Body of pancreas (tissue), 4 donors: Measurements from ENCODE around the gene EIF4E1B.

Source experiments
- POLR2A ChIP-seq, 3 donors: fragments of 450-650 bp; IDR thresholded peaks; one replicate each; pipeline ENCODE4 v1.6.1; 2016; ENCODE audit warnings: antibody characterized with exemption in 3 of 3, mild to moderate bottlenecking in 2 of 3
- TF ChIP-seq, protein P1 (sequence below), 7 experiments: fragments of 450-650 bp in 4 of 7; fragments of 200-600 bp in 3 of 7; sonication (generic) in 3 of 7; IDR thresholded peaks; one replicate each; pipeline ENCODE4 v1.5.1; 2016 to 2019; ENCODE audit warnings: antibody characterized with exemption in 7 of 7

GRCh38 chr5:176631383-176632200 lies 1.1 kb downstream of the EIF4E1B start:
- TF ChIP-seq POLR2A (IDR thresholded peaks at IDR 0.05), result no peak
- TF ChIP-seq, protein P1, sequence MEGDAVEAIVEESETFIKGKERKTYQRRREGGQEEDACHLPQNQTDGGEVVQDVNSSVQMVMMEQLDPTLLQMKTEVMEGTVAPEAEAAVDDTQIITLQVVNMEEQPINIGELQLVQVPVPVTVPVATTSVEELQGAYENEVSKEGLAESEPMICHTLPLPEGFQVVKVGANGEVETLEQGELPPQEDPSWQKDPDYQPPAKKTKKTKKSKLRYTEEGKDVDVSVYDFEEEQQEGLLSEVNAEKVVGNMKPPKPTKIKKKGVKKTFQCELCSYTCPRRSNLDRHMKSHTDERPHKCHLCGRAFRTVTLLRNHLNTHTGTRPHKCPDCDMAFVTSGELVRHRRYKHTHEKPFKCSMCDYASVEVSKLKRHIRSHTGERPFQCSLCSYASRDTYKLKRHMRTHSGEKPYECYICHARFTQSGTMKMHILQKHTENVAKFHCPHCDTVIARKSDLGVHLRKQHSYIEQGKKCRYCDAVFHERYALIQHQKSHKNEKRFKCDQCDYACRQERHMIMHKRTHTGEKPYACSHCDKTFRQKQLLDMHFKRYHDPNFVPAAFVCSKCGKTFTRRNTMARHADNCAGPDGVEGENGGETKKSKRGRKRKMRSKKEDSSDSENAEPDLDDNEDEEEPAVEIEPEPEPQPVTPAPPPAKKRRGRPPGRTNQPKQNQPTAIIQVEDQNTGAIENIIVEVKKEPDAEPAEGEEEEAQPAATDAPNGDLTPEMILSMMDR (IDR thresholded peaks at IDR 0.05), result no peak
